HFFc6 (cell line): Measurements from ENCODE around the gene TADA2B. TPM values are rescaled to one million over a fixed set of nuclear protein-coding genes. Genes with fewer than 3 reads are reported as not detected.

Experiments used
- DNase-seq: peaks from one replicate; pipeline ENCODE4 v3.0.0-alpha.2; 2018
- H3K27ac Mint-ChIP-seq: 2 replicates; pipeline ENCODE4 v1.8.0; 2020; ENCODE audit warnings: mild to moderate bottlenecking, mixed read lengths
- H3K27me3 Mint-ChIP-seq: 2 replicates; pipeline ENCODE4 v1.8.0; 2021; ENCODE audit warnings: mild to moderate bottlenecking, moderate library complexity, mixed read lengths; ENCODE audit not compliant: insufficient read depth
- H3K36me3 Mint-ChIP-seq: 2 replicates; pipeline ENCODE4 v1.8.0; 2021; ENCODE audit warnings: low read depth, mixed read lengths
- H3K4me1 Mint-ChIP-seq: 2 replicates; pipeline ENCODE4 v1.8.0; 2020; ENCODE audit warnings: low read depth, mixed read lengths
- H3K4me3 Mint-ChIP-seq: 2 replicates; pipeline ENCODE4 v1.8.0; 2020; ENCODE audit warnings: mild to moderate bottlenecking, moderate library complexity, mixed read lengths
- H3K9me3 Mint-ChIP-seq: 2 replicates; pipeline ENCODE4 v1.8.0; 2020; ENCODE audit warnings: mild to moderate bottlenecking, mixed read lengths
- long read RNA-seq: library from polyadenylated mRNA; unstranded; transcript quantifications from one replicate; pipeline ENCODE4 v2.0.0, GENCODE V29; 2019
- total RNA-seq, 6 experiments: library from RNA; stranded (reverse); fragmentation: NEBNext Ultra II Directional; extraction: Animal tissue kit (Norgen Biotek cat#: 25700); gene quantifications; 2 replicates in 1 of 6; 3 replicates in 5 of 6; pipeline ENCODE4 v1.2.3, GENCODE V29; 2021
- TF ChIP-seq, protein P1 (sequence below): fragments of 200-600 bp; sonication (generic); IDR thresholded peaks from 2 replicates; pipeline ENCODE4 v1.5.0; 2021; ENCODE audit warnings: antibody characterized with exemption, mild to moderate bottlenecking

Gene TADA2B, protein sequence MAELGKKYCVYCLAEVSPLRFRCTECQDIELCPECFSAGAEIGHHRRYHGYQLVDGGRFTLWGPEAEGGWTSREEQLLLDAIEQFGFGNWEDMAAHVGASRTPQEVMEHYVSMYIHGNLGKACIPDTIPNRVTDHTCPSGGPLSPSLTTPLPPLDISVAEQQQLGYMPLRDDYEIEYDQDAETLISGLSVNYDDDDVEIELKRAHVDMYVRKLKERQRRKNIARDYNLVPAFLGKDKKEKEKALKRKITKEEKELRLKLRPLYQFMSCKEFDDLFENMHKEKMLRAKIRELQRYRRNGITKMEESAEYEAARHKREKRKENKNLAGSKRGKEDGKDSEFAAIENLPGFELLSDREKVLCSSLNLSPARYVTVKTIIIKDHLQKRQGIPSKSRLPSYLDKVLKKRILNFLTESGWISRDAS
- 10 to 100 TPM; 15.5 to 19.9 (median 17.9) TPM for total RNA-seq
- long read RNA-seq, partial matches to known transcripts, result 0 of 7 reads
- long read RNA-seq, other reads (novel, unspliced or antisense), result 6 of 7 reads

DNA sequence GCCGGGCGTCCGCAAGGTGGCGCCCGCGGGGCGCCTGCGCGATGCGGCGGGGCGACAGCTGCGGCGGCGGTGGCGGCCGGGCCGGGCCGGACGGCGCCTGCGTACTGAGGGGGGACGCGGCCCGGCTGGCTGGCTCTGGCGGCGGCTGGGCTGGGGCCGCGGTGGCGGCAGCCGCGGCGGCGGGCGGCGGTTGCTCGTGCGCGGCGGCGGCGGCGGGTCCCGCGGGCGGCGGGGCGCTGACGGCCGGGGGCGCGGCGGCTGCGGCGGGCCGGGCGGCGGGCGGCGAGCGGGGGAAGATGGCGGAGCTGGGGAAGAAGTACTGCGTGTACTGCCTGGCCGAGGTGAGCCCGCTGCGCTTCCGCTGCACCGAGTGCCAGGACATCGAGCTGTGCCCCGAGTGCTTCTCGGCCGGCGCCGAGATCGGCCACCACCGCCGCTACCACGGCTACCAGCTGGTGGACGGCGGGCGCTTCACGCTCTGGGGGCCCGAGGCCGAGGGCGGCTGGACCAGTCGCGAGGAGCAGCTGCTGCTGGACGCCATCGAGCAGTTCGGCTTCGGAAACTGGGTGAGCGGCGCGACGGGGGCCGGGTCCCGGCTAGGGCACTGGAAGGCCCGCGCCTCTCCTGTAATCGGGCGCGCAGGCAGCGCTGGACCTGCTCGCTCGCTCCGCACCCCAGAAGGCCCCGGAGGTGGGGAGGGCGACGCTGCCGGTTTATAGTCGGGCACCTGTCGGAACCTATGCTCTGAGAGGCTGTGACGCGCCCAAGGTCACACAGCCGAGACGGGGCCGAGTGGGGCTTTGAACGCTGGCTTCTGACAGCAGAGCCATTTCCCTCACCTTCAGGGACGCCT, at the start of gene TADA2B:
TSS of gene TADA2B (plus strand) at position 89 of the 853 bp plus-strand sequence. CDS start at position 297, 208 bp downstream.
- Mint-ChIP-seq H3K4me1 (peaks cover 44% of the 10 kb centered on the region), H3K27ac (peak within 1 kb of the TSS; percentile 93), H3K27me3 (no peaks in the 10 kb centered on the region; the same call in 1 of the 2 replicates), H3K4me3 (peak within 1 kb of the TSS; percentile 95), H3K9me3 (no peaks in the 10 kb centered on the region), H3K36me3 (no peaks in the 10 kb centered on the region; the same call in none of the 2 replicates)
- TF ChIP-seq, protein P1, sequence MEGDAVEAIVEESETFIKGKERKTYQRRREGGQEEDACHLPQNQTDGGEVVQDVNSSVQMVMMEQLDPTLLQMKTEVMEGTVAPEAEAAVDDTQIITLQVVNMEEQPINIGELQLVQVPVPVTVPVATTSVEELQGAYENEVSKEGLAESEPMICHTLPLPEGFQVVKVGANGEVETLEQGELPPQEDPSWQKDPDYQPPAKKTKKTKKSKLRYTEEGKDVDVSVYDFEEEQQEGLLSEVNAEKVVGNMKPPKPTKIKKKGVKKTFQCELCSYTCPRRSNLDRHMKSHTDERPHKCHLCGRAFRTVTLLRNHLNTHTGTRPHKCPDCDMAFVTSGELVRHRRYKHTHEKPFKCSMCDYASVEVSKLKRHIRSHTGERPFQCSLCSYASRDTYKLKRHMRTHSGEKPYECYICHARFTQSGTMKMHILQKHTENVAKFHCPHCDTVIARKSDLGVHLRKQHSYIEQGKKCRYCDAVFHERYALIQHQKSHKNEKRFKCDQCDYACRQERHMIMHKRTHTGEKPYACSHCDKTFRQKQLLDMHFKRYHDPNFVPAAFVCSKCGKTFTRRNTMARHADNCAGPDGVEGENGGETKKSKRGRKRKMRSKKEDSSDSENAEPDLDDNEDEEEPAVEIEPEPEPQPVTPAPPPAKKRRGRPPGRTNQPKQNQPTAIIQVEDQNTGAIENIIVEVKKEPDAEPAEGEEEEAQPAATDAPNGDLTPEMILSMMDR, result no peak
- DNase-seq, result peak; percentile 11

DNA sequence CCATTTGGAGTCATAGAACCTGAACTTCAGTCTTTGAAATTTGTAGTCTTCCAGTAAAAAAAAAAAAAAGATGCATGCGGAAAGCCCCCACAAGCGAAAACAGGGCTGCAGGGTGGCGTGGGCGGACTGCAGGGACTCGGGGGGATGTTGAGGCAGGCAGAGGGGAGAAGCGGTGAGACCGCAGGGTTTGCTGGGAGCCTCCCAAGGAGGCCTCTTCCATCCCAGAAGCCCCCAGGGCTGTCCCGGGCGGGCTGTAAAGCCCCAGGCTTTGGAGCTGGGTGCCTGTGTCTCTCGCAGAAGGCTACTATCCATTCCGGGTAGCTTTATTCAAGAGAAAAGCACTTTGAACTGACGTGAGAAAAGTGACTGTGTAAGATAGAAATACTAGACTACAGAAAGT, 46.7 kb upstream of the TADA2B start:
- H3K4me3 Mint-ChIP-seq, result no peak overlapping the region
- peaks cover 2% of the 10 kb centered on the region for H3K27me3 Mint-ChIP-seq
- no peak overlapping the region for H3K27ac Mint-ChIP-seq
- TF ChIP-seq, protein P1, result no peak
- DNase-seq, result no peak
- peaks cover 24% of the 10 kb centered on the region for H3K4me1 Mint-ChIP-seq
- H3K36me3 Mint-ChIP-seq, result peaks cover 19% of the 10 kb centered on the region
- H3K9me3 Mint-ChIP-seq, result no peaks in the 10 kb centered on the region

DNA sequence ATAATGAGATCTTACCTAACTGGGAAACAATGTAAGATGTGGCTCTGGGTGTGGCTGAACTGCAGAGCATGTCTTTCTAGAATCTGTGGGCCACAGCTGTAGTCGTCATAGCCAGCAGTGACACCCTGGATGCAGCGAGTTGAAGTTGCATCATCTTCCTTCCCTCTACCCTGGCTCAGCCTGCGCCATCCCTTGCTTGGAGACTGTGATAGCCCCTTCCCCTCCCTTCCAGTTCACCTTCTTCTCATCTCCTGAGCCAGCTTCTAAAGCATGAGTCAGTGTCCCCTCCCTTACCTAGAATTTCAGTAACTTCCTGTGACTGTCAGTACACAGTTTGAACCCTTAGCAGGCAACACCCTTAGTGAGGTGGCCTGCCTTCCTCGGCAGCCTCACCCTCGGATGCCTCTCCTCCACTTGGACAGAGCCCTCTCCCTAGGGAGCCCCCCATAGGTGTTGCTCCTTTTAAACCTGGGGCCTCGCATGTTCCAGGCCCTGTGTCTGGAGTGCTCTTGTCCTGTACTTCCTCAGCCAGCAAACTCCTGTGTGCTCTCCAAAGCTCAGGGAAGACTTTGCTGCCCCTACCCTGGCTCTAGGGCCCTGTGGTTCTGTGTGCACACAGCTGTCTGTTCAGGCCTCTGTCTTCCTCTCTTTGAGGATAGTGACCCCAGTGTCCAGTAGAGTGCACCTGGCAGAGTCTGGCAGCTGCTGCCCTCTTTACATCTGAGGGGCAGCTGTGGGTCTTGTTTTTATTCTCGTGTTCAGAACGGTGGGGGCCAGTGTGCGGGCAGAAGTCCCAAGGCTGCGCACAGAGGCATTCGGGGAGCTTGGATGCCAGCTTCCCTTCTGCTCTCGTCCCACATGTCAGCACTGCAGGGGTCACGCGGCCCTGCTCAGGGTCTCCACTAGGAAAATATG, 43.7 kb upstream of the TADA2B start:
- H3K4me3 Mint-ChIP-seq, result no peak overlapping the region
- DNase-seq, result no peak
- TF ChIP-seq, protein P1, result no peak
- no peak overlapping the region for H3K27ac Mint-ChIP-seq
- H3K27me3 Mint-ChIP-seq, result peaks cover 2% of the 10 kb centered on the region
- H3K9me3 Mint-ChIP-seq, result no peaks in the 10 kb centered on the region
- peaks cover 9% of the 10 kb centered on the region; the same call in 1 of the 2 replicates for H3K4me1 Mint-ChIP-seq
- peaks cover 31% of the 10 kb centered on the region for H3K36me3 Mint-ChIP-seq

DNA sequence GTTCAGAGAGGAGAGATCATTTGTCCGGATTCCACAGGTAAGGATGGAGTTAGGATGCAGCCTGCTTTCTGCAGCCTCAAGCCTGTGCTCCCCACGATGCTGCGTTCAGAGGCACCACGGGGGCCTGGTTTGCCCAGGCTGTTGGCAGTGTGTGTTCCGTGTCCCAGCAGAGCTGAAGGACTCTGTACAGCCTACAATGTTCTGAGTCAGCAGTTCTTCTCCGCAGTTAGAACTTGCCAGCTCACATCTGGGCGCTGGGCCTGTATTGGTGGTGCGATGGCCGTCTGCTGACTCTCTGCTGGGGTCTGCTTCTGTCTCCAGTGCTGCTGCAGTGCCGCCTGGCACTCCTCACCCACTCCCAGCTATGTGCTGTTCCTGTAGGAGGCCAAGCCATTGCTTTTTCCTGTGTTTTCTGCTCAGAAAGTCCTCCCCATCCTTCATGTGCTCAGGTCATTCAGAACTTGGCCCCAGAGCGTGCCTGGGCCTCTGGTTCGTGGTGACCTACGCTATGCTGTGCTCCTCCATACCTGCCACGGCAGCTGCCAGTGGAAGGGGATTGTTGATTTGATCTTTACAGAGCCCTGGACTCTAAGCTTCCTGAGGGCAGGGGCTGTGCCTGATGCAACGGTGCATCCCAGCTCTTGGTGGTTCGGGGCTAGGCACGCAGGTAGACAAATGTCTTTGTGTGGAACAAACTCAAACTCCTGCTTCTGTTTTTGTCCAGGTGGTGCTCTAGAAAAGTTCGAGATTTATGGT, 42.6 kb upstream of the TADA2B start:
- H3K9me3 Mint-ChIP-seq, result no peaks in the 10 kb centered on the region
- DNase-seq, result no peak
- TF ChIP-seq, protein P1, result no peak
- H3K27ac Mint-ChIP-seq, result no peak overlapping the region
- peaks cover 2% of the 10 kb centered on the region for H3K27me3 Mint-ChIP-seq
- peaks cover 9% of the 10 kb centered on the region; the same call in 1 of the 2 replicates for H3K4me1 Mint-ChIP-seq
- H3K4me3 Mint-ChIP-seq, result no peak overlapping the region
- H3K36me3 Mint-ChIP-seq, result peaks cover 31% of the 10 kb centered on the region
